ENCODE measurements around the gene ASXL1. TPM values are rescaled to one million over a fixed set of nuclear protein-coding genes. Genes with fewer than 3 reads are reported as not detected.

ASXL1 gene
- total and polyA plus RNA-seq, 2 experiments from 2014 or later = 10.4 to 29.0 TPM

DNA sequence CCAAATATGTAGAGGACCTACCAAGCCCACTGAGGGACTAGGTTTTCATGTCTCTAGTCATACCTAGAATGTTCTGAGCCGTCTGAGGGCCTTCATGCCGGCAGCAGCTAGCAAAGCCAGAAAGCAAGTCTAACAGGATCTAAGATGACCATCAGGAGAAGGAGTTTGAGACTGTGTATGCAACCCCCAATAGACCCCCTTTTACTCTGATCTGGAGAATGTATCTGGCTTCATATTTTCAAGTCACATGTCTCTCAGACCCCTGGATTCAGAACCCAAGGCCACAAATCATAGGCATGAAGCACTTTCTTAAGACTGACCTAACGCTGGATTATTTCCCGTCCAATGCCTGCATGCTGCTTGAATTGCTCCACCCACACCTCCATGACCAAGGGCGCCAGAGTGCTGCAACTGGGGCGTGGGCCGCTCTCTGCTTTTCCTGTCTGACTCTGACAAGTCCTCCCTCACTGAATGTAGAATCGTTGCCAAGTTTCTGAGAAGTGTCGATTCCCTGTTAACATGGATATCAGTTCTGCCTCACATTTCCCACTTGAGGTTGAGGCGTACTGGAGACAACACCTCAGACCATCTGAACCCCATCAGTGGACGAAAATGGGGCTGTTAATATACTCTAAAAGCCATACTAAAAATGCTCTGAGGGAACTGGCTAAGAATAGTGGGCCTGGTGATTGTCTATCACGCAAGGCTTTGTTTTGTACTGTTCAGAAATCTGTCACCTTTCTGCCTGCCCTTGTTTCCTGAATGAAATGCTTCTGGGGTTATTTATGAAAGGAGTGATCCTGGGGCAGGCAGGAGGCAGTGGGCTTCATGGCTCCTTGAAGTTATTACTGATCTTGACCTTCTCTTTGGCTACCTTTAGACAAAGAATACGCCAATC, 23.9 kb upstream of the ASXL1 start (continued):
- TF ChIP-seq, protein P1, sequence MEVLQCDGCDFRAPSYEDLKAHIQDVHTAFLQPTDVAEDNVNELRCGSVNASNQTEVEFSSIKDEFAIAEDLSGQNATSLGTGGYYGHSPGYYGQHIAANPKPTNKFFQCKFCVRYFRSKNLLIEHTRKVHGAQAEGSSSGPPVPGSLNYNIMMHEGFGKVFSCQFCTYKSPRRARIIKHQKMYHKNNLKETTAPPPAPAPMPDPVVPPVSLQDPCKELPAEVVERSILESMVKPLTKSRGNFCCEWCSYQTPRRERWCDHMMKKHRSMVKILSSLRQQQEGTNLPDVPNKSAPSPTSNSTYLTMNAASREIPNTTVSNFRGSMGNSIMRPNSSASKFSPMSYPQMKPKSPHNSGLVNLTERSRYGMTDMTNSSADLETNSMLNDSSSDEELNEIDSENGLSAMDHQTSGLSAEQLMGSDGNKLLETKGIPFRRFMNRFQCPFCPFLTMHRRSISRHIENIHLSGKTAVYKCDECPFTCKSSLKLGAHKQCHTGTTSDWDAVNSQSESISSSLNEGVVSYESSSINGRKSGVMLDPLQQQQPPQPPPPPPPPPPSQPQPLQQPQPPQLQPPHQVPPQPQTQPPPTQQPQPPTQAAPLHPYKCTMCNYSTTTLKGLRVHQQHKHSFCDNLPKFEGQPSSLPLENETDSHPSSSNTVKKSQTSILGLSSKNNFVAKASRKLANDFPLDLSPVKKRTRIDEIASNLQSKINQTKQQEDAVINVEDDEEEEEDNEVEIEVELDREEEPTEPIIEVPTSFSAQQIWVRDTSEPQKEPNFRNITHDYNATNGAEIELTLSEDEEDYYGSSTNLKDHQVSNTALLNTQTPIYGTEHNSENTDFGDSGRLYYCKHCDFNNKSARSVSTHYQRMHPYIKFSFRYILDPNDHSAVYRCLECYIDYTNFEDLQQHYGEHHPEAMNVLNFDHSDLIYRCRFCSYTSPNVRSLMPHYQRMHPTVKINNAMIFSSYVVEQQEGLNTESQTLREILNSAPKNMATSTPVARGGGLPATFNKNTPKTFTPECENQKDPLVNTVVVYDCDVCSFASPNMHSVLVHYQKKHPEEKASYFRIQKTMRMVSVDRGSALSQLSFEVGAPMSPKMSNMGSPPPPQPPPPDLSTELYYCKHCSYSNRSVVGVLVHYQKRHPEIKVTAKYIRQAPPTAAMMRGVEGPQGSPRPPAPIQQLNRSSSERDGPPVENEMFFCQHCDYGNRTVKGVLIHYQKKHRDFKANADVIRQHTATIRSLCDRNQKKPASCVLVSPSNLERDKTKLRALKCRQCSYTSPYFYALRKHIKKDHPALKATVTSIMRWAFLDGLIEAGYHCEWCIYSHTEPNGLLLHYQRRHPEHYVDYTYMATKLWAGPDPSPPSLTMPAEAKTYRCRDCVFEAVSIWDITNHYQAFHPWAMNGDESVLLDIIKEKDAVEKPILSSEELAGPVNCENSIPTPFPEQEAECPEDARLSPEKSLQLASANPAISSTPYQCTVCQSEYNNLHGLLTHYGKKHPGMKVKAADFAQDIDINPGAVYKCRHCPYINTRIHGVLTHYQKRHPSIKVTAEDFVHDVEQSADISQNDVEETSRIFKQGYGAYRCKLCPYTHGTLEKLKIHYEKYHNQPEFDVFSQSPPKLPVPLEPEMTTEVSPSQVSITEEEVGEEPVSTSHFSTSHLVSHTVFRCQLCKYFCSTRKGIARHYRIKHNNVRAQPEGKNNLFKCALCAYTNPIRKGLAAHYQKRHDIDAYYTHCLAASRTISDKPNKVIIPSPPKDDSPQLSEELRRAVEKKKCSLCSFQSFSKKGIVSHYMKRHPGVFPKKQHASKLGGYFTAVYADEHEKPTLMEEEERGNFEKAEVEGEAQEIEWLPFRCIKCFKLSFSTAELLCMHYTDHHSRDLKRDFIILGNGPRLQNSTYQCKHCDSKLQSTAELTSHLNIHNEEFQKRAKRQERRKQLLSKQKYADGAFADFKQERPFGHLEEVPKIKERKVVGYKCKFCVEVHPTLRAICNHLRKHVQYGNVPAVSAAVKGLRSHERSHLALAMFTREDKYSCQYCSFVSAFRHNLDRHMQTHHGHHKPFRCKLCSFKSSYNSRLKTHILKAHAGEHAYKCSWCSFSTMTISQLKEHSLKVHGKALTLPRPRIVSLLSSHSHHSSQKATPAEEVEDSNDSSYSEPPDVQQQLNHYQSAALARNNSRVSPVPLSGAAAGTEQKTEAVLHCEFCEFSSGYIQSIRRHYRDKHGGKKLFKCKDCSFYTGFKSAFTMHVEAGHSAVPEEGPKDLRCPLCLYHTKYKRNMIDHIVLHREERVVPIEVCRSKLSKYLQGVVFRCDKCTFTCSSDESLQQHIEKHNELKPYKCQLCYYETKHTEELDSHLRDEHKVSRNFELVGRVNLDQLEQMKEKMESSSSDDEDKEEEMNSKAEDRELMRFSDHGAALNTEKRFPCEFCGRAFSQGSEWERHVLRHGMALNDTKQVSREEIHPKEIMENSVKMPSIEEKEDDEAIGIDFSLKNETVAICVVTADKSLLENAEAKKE (CRISPR knock-in tag; IDR thresholded peaks at IDR 0.05) = no peak
- no peak for TF ChIP-seq CREB1 (CRISPR knock-in tag; IDR thresholded peaks at IDR 0.05; ENCODE audit: low read depth)
- TF ChIP-seq STAT1 (IDR thresholded peaks at IDR 0.05; ENCODE audit: unreplicated experiment) = no peak
- no peak for TF ChIP-seq ZNF331 (CRISPR knock-in tag; IDR thresholded peaks at IDR 0.05; ENCODE audit: low read depth)
- no peak for TF ChIP-seq POLR2AphosphoS5 (IDR thresholded peaks at IDR 0.05; ENCODE audit: low read depth)

GRCh38 chr20:32336918-32337347, 21.2 kb upstream of the ASXL1 start:
- no peak overlapping the region for H3K4me3 ChIP-seq
- DNase-seq (ENCODE audit: low spot score) (peak; percentile 75), ATAC-seq (peak; percentile 67)
- peaks cover 6% of the 10 kb centered on the region; the same call in 1 of the 2 replicates for H3K36me3 ChIP-seq (ENCODE audit: insufficient read depth)
- no peak overlapping the region for H3K4me2 ChIP-seq
- H3F3A ChIP-seq (replicated peaks; ENCODE audit: low read depth) = no peaks in the 10 kb centered on the region
- Mint-ChIP-seq H3K4me1 (peaks cover 5% of the 10 kb centered on the region), H3K9me3 (no peaks in the 10 kb centered on the region), H3K27ac (no peak overlapping the region), H3K36me3 (ENCODE audit: low read depth) (no peaks in the 10 kb centered on the region), H3K4me3 (no peak overlapping the region), H3K27me3 (ENCODE audit: insufficient read depth, low read depth, poor library complexity) (peaks cover 7% of the 10 kb centered on the region)
- no peak overlapping the region for H3K27ac ChIP-seq (ENCODE audit: low read depth)
- H4K20me1 ChIP-seq (replicated peaks; ENCODE audit: insufficient read depth) = peaks cover 7% of the 10 kb centered on the region
- no peak overlapping the region for H2AFZ ChIP-seq
- H3K4me1 ChIP-seq (ENCODE audit: insufficient read depth) = peaks cover 8% of the 10 kb centered on the region; the same call in 1 of the 2 replicates
- H3K27me3 ChIP-seq (ENCODE audit: insufficient read depth) = no peaks in the 10 kb centered on the region
- no peaks in the 10 kb centered on the region for H3K79me2 ChIP-seq (replicated peaks; ENCODE audit: insufficient read depth)
- 0 out of 2 replicates have a peak, but pooled peaks cover 3% of the 10 kb centered on the region for H3K9me2 ChIP-seq (ENCODE audit: insufficient read depth)
- TF ChIP-seq ETS1 (IDR thresholded peaks at IDR 0.05) = no peak
- no peak for TF ChIP-seq EZH2phosphoT487 (IDR thresholded peaks at IDR 0.05; ENCODE audit: unreplicated experiment)
- TF ChIP-seq, protein P2, sequence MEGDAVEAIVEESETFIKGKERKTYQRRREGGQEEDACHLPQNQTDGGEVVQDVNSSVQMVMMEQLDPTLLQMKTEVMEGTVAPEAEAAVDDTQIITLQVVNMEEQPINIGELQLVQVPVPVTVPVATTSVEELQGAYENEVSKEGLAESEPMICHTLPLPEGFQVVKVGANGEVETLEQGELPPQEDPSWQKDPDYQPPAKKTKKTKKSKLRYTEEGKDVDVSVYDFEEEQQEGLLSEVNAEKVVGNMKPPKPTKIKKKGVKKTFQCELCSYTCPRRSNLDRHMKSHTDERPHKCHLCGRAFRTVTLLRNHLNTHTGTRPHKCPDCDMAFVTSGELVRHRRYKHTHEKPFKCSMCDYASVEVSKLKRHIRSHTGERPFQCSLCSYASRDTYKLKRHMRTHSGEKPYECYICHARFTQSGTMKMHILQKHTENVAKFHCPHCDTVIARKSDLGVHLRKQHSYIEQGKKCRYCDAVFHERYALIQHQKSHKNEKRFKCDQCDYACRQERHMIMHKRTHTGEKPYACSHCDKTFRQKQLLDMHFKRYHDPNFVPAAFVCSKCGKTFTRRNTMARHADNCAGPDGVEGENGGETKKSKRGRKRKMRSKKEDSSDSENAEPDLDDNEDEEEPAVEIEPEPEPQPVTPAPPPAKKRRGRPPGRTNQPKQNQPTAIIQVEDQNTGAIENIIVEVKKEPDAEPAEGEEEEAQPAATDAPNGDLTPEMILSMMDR (conservative IDR thresholded peaks at IDR 0.05; ENCODE audit: low read depth in 2 of 2) = peak; percentile 52 to 60
- TF ChIP-seq CREB1 (CRISPR knock-in tag; IDR thresholded peaks at IDR 0.05; ENCODE audit: low read depth) = no peak
- no peak for TF ChIP-seq EZH2 (IDR thresholded peaks at IDR 0.05; ENCODE audit: low read depth, unreplicated experiment)
- no peak for TF ChIP-seq ZNF331 (CRISPR knock-in tag; IDR thresholded peaks at IDR 0.05; ENCODE audit: low read depth)
- TF ChIP-seq ZNF114 (CRISPR knock-in tag; IDR thresholded peaks at IDR 0.05) = no peak

Data from GM23338 (cell line).